ENCODE measurements around the gene AK3.
A peak's percentile ranks its signal among the peaks of the same experiment; 100 is the strongest.

AK3 gene

DNA sequence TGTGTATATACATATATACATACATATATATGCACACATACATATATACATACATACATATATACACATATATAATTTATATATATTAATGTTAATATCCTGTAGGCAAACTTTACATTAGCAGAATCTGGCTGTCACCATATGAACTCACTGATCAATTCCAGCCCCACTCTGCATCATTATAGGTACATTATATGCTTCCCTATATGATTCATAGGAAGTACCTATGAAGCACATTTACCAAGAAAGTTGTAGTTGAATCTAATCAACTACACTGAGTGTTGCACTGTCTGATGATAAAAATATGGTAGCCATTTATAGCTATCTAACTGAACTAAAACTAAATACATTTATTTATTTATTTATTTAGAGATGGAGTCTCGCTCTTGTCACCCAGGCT, 69.3 kb downstream of the AK3 start:
- H3K27ac ChIP-seq (ENCODE audit: insufficient read depth in 1 of 2, low read depth in 1 of 2, low read length in 2 of 2, poor library complexity in 1 of 2, severe bottlenecking in 2 of 2) = no peak overlapping the region
- WGBS (ENCODE audit: insufficient coverage) = no CpG with 5 or more reads among the region's 1 CpG
- peaks cover 0 to 65% (median 7%) of the 10 kb centered on the region in 5 experiments for H3K27me3 ChIP-seq (replicated peaks in 2 of 5; ENCODE audit: control insufficient read depth in 4 of 5, insufficient read depth in 5 of 5, low read length in 4 of 5)
- POLR2A ChIA-PET = no interaction called here
- peaks cover 0 to 11% (median 4%) of the 10 kb centered on the region in 4 experiments for H3K4me1 ChIP-seq (ENCODE audit: control extremely low read depth in 1 of 4, control insufficient read depth in 4 of 4, insufficient read depth in 4 of 4, low read length in 3 of 4)
- CTCF ChIA-PET = no interaction called here
- DNase-seq = no peak
- H3K9me3 ChIP-seq (ENCODE audit: control extremely low read depth in 1 of 5, control insufficient read depth in 4 of 5, insufficient read depth in 2 of 5, low read depth in 1 of 5, low read length in 4 of 5) = no peaks in the 10 kb centered on the region
- H3K4me3 ChIP-seq (ENCODE audit: control insufficient read depth in 1 of 7, extremely low read depth in 1 of 7, insufficient read depth in 4 of 7, low read depth in 2 of 7, low read length in 6 of 7) = no peak overlapping the region
- no peaks in the 10 kb centered on the region for H3K36me3 ChIP-seq (ENCODE audit: control insufficient read depth in 4 of 4, insufficient read depth in 4 of 4, low read length in 3 of 4)

DNA sequence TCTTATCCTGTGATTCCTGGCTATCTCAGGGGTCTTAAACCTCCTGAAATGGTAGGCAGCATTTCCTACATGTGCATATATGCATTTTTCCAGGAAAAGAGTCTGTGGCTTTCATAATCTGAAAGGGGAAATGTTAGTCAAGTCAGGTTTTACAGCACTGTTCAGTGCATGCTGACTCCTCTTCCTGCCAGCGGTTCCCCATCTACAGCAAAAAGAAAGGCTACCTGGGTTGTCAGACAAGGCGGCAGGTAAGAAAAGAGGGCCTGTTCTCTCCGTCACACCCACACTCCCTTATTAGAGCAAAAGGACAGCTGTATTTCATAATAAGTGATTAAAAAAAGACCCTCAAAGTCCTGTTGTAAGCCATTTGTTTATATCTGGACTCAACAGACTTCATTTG, 70.4 kb downstream of the AK3 start:
- CTCF ChIA-PET = interaction anchor here (1.0 kb wide), 1 partner anchor 12 kb away, joined by 3 read pairs; no protein-coding TSS in a partner anchor
- peaks cover 0 to 69% (median 7%) of the 10 kb centered on the region in 5 experiments for H3K27me3 ChIP-seq (replicated peaks in 2 of 5; ENCODE audit: control insufficient read depth in 4 of 5, insufficient read depth in 5 of 5, low read length in 4 of 5)
- POLR2A ChIA-PET = no interaction called here
- H3K4me3 ChIP-seq (ENCODE audit: control insufficient read depth in 1 of 7, extremely low read depth in 1 of 7, insufficient read depth in 4 of 7, low read depth in 2 of 7, low read length in 6 of 7) = no peak overlapping the region
- no CpG with 5 or more reads among the region's 3 CpGs for WGBS (ENCODE audit: insufficient coverage)
- no peak overlapping the region for H3K27ac ChIP-seq (ENCODE audit: insufficient read depth in 1 of 2, low read depth in 1 of 2, low read length in 2 of 2, poor library complexity in 1 of 2, severe bottlenecking in 2 of 2)
- DNase-seq = peak in 1 of 3 donors; percentile 15
- peaks cover 0 to 20% (median 12%) of the 10 kb centered on the region in 4 experiments for H3K4me1 ChIP-seq (ENCODE audit: control extremely low read depth in 1 of 4, control insufficient read depth in 4 of 4, insufficient read depth in 4 of 4, low read length in 3 of 4)
- no peaks in the 10 kb centered on the region for H3K9me3 ChIP-seq (ENCODE audit: control extremely low read depth in 1 of 5, control insufficient read depth in 4 of 5, insufficient read depth in 2 of 5, low read depth in 1 of 5, low read length in 4 of 5)
- H3K36me3 ChIP-seq (ENCODE audit: control insufficient read depth in 4 of 4, insufficient read depth in 4 of 4, low read length in 3 of 4) = no peaks in the 10 kb centered on the region

DNA sequence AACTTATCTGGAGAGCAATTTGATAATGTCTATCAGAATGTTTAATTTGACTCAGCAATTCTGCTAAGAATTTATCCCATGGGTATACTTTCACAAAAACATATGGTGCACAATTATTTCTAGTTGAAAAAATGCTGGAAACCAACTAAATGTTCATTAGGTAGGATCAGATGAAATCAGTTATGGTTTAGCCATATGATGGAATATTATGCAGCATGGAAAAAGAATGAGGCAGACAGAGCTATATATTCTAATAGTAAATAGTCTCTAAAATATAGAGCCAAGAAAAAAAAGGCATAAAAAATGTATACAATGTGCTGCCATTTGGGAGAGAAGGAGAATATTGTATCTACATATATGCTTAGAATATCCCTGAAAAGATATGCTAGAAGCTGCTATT, 71.1 kb downstream of the AK3 start:
- H3K27me3 ChIP-seq (replicated peaks in 2 of 5; ENCODE audit: control insufficient read depth in 4 of 5, insufficient read depth in 5 of 5, low read length in 4 of 5) = peaks cover 0 to 73% (median 8%) of the 10 kb centered on the region in 5 experiments
- no peaks in the 10 kb centered on the region for H3K9me3 ChIP-seq (ENCODE audit: control extremely low read depth in 1 of 5, control insufficient read depth in 4 of 5, insufficient read depth in 2 of 5, low read depth in 1 of 5, low read length in 4 of 5)
- CTCF ChIA-PET = interaction anchor here (1.0 to 1.3 kb wide), 2 partner anchors 13 to 25 kb away, joined by 3 read pairs; no protein-coding TSS in a partner anchor
- DNase-seq = no peak
- POLR2A ChIA-PET = no interaction called here
- no peak overlapping the region for H3K4me3 ChIP-seq (ENCODE audit: control insufficient read depth in 1 of 7, extremely low read depth in 1 of 7, insufficient read depth in 4 of 7, low read depth in 2 of 7, low read length in 6 of 7)
- peaks cover 0 to 20% (median 12%) of the 10 kb centered on the region in 4 experiments for H3K4me1 ChIP-seq (ENCODE audit: control extremely low read depth in 1 of 4, control insufficient read depth in 4 of 4, insufficient read depth in 4 of 4, low read length in 3 of 4)
- no peaks in the 10 kb centered on the region for H3K36me3 ChIP-seq (ENCODE audit: control insufficient read depth in 4 of 4, insufficient read depth in 4 of 4, low read length in 3 of 4)
- H3K27ac ChIP-seq (ENCODE audit: insufficient read depth in 1 of 2, low read depth in 1 of 2, low read length in 2 of 2, poor library complexity in 1 of 2, severe bottlenecking in 2 of 2) = no peak overlapping the region

GRCh38 chr9:4668604-4669003, 72.4 kb downstream of the AK3 start:
- no peak for DNase-seq
- ChIA-PET CTCF (interaction anchor here (1.1 kb wide), 1 partner anchor 64 kb away, joined by 3 read pairs; no protein-coding TSS in a partner anchor), POLR2A (no interaction called here)

GRCh38 chr9:4667681-4668080, 73.3 kb downstream of the AK3 start:
- Histone ChIP-seq H3K4me3 (ENCODE audit: control insufficient read depth in 1 of 7, extremely low read depth in 1 of 7, insufficient read depth in 4 of 7, low read depth in 2 of 7, low read length in 6 of 7) (no peak overlapping the region), H3K9me3 (ENCODE audit: control extremely low read depth in 1 of 5, control insufficient read depth in 4 of 5, insufficient read depth in 2 of 5, low read depth in 1 of 5, low read length in 4 of 5) (no peaks in the 10 kb centered on the region), H3K27me3 (replicated peaks in 2 of 5; ENCODE audit: control insufficient read depth in 4 of 5, insufficient read depth in 5 of 5, low read length in 4 of 5) (peaks cover 0 to 85% (median 13%) of the 10 kb centered on the region in 5 experiments), H3K4me1 (ENCODE audit: control extremely low read depth in 1 of 4, control insufficient read depth in 4 of 4, insufficient read depth in 4 of 4, low read length in 3 of 4) (peaks cover 0 to 27% (median 19%) of the 10 kb centered on the region in 4 experiments), H3K27ac (ENCODE audit: insufficient read depth in 1 of 2, low read depth in 1 of 2, low read length in 2 of 2, poor library complexity in 1 of 2, severe bottlenecking in 2 of 2) (no peak overlapping the region), H3K36me3 (ENCODE audit: control insufficient read depth in 4 of 4, insufficient read depth in 4 of 4, low read length in 3 of 4) (no peaks in the 10 kb centered on the region)
- WGBS (ENCODE audit: insufficient coverage) = 100% methylated on average over 1 of the region's 1 CpG
- DNase-seq = no peak
- ChIA-PET CTCF (interaction anchor here (1.1 kb wide), 2 partner anchors 63 to 919 kb away, joined by 3 read pairs; no protein-coding TSS in a partner anchor), POLR2A (no interaction called here)

More at GRCh38 chr9:4668604-4669003, 72.4 kb downstream of the AK3 start:
- H3K36me3 ChIP-seq (ENCODE audit: control insufficient read depth in 4 of 4, insufficient read depth in 4 of 4, low read length in 3 of 4) = no peaks in the 10 kb centered on the region
- no peak overlapping the region for H3K4me3 ChIP-seq (ENCODE audit: control insufficient read depth in 1 of 7, extremely low read depth in 1 of 7, insufficient read depth in 4 of 7, low read depth in 2 of 7, low read length in 6 of 7)
- 100% methylated on average over 1 of the region's 2 CpGs for WGBS (ENCODE audit: insufficient coverage)
- H3K4me1 ChIP-seq (ENCODE audit: control extremely low read depth in 1 of 4, control insufficient read depth in 4 of 4, insufficient read depth in 4 of 4, low read length in 3 of 4) = peaks cover 0 to 20% (median 12%) of the 10 kb centered on the region in 4 experiments
- peaks cover 0 to 77% (median 13%) of the 10 kb centered on the region in 5 experiments for H3K27me3 ChIP-seq (replicated peaks in 2 of 5; ENCODE audit: control insufficient read depth in 4 of 5, insufficient read depth in 5 of 5, low read length in 4 of 5)
- H3K9me3 ChIP-seq (ENCODE audit: control extremely low read depth in 1 of 5, control insufficient read depth in 4 of 5, insufficient read depth in 2 of 5, low read depth in 1 of 5, low read length in 4 of 5) = no peaks in the 10 kb centered on the region
- no peak overlapping the region for H3K27ac ChIP-seq (ENCODE audit: insufficient read depth in 1 of 2, low read depth in 1 of 2, low read length in 2 of 2, poor library complexity in 1 of 2, severe bottlenecking in 2 of 2)

GRCh38 chr9:4666042-4666699, 74.8 kb downstream of the AK3 start, which contains the start of gene SPATA6L:
TSS of gene SPATA6L (minus strand) at chr9:4666480. CDS start at chr9:4666250, 230 bp downstream.
- CTCF ChIA-PET = interaction anchor here (0.6 to 2.1 kb wide), 8 partner anchors 9 to 1455 kb away, joined by 3 to 10 read pairs (median 4); partner anchors contain the start of genes AK3 and CDC37L1
- peaks cover 0 to 81% (median 13%) of the 10 kb centered on the region in 5 experiments for H3K27me3 ChIP-seq (replicated peaks in 2 of 5; ENCODE audit: control insufficient read depth in 4 of 5, insufficient read depth in 5 of 5, low read length in 4 of 5)
- WGBS (ENCODE audit: insufficient coverage) = under 1% methylated on average over 21 of the region's 36 CpGs
- H3K4me1 ChIP-seq (ENCODE audit: control extremely low read depth in 1 of 4, control insufficient read depth in 4 of 4, insufficient read depth in 4 of 4, low read length in 3 of 4) = peaks cover 8 to 40% (median 32%) of the 10 kb centered on the region in 4 experiments
- no peak within 1 kb of the TSS for H3K27ac ChIP-seq (ENCODE audit: insufficient read depth in 1 of 2, low read depth in 1 of 2, low read length in 2 of 2, poor library complexity in 1 of 2, severe bottlenecking in 2 of 2)
- H3K9me3 ChIP-seq (ENCODE audit: control extremely low read depth in 1 of 5, control insufficient read depth in 4 of 5, insufficient read depth in 2 of 5, low read depth in 1 of 5, low read length in 4 of 5) = no peaks in the 10 kb centered on the region
- DNase-seq = peak; percentile 47 to 66 (median 64)
- peak within 1 kb of the TSS in 6 of 7 experiments; percentile 49 to 74 (median 64) for H3K4me3 ChIP-seq (ENCODE audit: control insufficient read depth in 1 of 7, extremely low read depth in 1 of 7, insufficient read depth in 4 of 7, low read depth in 2 of 7, low read length in 6 of 7)
- H3K36me3 ChIP-seq (ENCODE audit: control insufficient read depth in 4 of 4, insufficient read depth in 4 of 4, low read length in 3 of 4) = no peaks in the 10 kb centered on the region
- POLR2A ChIA-PET = interaction anchor here (0.5 kb wide), 1 partner anchor 21 kb away, joined by 3 read pairs; no protein-coding TSS in a partner anchor

- no peak overlapping the region for H3K27ac ChIP-seq (ENCODE audit: insufficient read depth in 1 of 2, low read depth in 1 of 2, low read length in 2 of 2, poor library complexity in 1 of 2, severe bottlenecking in 2 of 2)
- no peak overlapping the region for H3K4me3 ChIP-seq (ENCODE audit: control insufficient read depth in 1 of 7, extremely low read depth in 1 of 7, insufficient read depth in 4 of 7, low read depth in 2 of 7, low read length in 6 of 7)
- POLR2A ChIA-PET = no interaction called here
- H3K27me3 ChIP-seq (replicated peaks in 2 of 5; ENCODE audit: control insufficient read depth in 4 of 5, insufficient read depth in 5 of 5, low read length in 4 of 5) = peaks cover 0 to 76% (median 13%) of the 10 kb centered on the region in 5 experiments
- no peaks in the 10 kb centered on the region for H3K9me3 ChIP-seq (ENCODE audit: control extremely low read depth in 1 of 5, control insufficient read depth in 4 of 5, insufficient read depth in 2 of 5, low read depth in 1 of 5, low read length in 4 of 5)
- no peaks in the 10 kb centered on the region for H3K36me3 ChIP-seq (ENCODE audit: control insufficient read depth in 4 of 4, insufficient read depth in 4 of 4, low read length in 3 of 4)
- CTCF ChIA-PET = interaction anchor here (0.6 to 2.1 kb wide), 8 partner anchors 9 to 1456 kb away, joined by 3 to 6 read pairs (median 4); partner anchors contain the start of gene CDC37L1
- 100% methylated on average over 1 of the region's 2 CpGs for WGBS (ENCODE audit: insufficient coverage)
- H3K4me1 ChIP-seq (ENCODE audit: control extremely low read depth in 1 of 4, control insufficient read depth in 4 of 4, insufficient read depth in 4 of 4, low read length in 3 of 4) = peaks cover 8 to 34% (median 29%) of the 10 kb centered on the region in 4 experiments
- no peak for DNase-seq
These were observed 75.6 kb downstream of the AK3 start for GRCh38 chr9:4665357-4665756.

Measured in common myeloid progenitor, CD34-positive (primary cell).